ENCODE data around the gene USF2.

Gene USF2

DNA sequence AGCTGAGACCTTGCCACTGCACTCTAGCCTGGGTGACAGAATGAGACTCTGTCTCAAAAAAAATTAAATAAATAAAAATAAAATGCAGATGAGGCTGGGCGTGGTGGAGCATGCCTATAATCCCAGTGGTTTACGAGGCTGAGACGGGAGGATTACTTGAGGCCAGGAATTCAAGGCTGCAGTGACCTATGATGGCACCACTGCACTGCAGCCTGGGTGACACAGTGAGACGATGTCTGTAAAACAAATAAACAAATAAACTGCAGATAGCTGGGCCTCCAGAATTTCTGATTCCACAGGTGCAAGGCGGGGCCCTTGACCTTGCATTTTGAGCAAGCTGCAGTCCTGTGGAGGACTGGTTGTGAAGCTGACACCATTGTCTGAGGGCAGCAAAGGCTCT lies 20.1 kb downstream of the USF2 start:
- TF ChIP-seq NFIC (IDR thresholded peaks at IDR 0.05) (no peak), TEAD4 (IDR thresholded peaks at IDR 0.05) (no peak), EP300 (IDR thresholded peaks at IDR 0.05; ENCODE audit: borderline replicate concordance) (no peak), TCF12 (IDR thresholded peaks at IDR 0.05; ENCODE audit: low read depth) (no peak), ZBTB7A (IDR thresholded peaks at IDR 0.05; ENCODE audit: low read depth) (no peak), CEBPB (IDR thresholded peaks at IDR 0.05) (no peak)

- TF ChIP-seq MAX (IDR thresholded peaks at IDR 0.05) (no peak), NFIC (IDR thresholded peaks at IDR 0.05) (no peak), EP300 (IDR thresholded peaks at IDR 0.05; ENCODE audit: borderline replicate concordance) (no peak), CREB1 (IDR thresholded peaks at IDR 0.05; ENCODE audit: low read depth) (no peak), FOXM1 (IDR thresholded peaks at IDR 0.05; ENCODE audit: borderline replicate concordance, low read depth) (no peak), TCF12 (IDR thresholded peaks at IDR 0.05; ENCODE audit: low read depth) (no peak), RAD21 (IDR thresholded peaks at IDR 0.05; ENCODE audit: low read depth) (no peak), CEBPB (IDR thresholded peaks at IDR 0.05) (no peak)
- TF ChIP-seq, protein P1, sequence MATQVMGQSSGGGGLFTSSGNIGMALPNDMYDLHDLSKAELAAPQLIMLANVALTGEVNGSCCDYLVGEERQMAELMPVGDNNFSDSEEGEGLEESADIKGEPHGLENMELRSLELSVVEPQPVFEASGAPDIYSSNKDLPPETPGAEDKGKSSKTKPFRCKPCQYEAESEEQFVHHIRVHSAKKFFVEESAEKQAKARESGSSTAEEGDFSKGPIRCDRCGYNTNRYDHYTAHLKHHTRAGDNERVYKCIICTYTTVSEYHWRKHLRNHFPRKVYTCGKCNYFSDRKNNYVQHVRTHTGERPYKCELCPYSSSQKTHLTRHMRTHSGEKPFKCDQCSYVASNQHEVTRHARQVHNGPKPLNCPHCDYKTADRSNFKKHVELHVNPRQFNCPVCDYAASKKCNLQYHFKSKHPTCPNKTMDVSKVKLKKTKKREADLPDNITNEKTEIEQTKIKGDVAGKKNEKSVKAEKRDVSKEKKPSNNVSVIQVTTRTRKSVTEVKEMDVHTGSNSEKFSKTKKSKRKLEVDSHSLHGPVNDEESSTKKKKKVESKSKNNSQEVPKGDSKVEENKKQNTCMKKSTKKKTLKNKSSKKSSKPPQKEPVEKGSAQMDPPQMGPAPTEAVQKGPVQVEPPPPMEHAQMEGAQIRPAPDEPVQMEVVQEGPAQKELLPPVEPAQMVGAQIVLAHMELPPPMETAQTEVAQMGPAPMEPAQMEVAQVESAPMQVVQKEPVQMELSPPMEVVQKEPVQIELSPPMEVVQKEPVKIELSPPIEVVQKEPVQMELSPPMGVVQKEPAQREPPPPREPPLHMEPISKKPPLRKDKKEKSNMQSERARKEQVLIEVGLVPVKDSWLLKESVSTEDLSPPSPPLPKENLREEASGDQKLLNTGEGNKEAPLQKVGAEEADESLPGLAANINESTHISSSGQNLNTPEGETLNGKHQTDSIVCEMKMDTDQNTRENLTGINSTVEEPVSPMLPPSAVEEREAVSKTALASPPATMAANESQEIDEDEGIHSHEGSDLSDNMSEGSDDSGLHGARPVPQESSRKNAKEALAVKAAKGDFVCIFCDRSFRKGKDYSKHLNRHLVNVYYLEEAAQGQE (IDR thresholded peaks at IDR 0.05; ENCODE audit: low read depth) = no peak
Observed at GRCh38 chr19:35290381-35291127, 21.8 kb downstream of the USF2 start.

- no peak for TF ChIP-seq ZBTB7A (IDR thresholded peaks at IDR 0.05; ENCODE audit: low read depth)
- TF ChIP-seq MAX (IDR thresholded peaks at IDR 0.05) = no peak
- no peak for TF ChIP-seq CREB1 (IDR thresholded peaks at IDR 0.05; ENCODE audit: low read depth)
- no peak for TF ChIP-seq YY1 (IDR thresholded peaks at IDR 0.05; ENCODE audit: low read depth)
- no peak for TF ChIP-seq TAF1 (IDR thresholded peaks at IDR 0.05; ENCODE audit: low read depth)
- TF ChIP-seq NFIC (IDR thresholded peaks at IDR 0.05) = no peak
- TF ChIP-seq RAD21 (IDR thresholded peaks at IDR 0.05; ENCODE audit: low read depth) = no peak
- TF ChIP-seq FOXM1 (IDR thresholded peaks at IDR 0.05; ENCODE audit: borderline replicate concordance, low read depth) = no peak
- TF ChIP-seq EP300 (IDR thresholded peaks at IDR 0.05; ENCODE audit: borderline replicate concordance) = no peak
- no peak for TF ChIP-seq USF1 (IDR thresholded peaks at IDR 0.05)
- TF ChIP-seq, protein P1 (IDR thresholded peaks at IDR 0.05; ENCODE audit: low read depth) = no peak
- no peak for TF ChIP-seq TCF12 (IDR thresholded peaks at IDR 0.05; ENCODE audit: low read depth)
- TF ChIP-seq EGR1 (IDR thresholded peaks at IDR 0.05) = no peak
- no peak for TF ChIP-seq TEAD4 (IDR thresholded peaks at IDR 0.05)
- no peak for TF ChIP-seq CEBPB (IDR thresholded peaks at IDR 0.05)
Observed at GRCh38 chr19:35291259-35291658, 22.5 kb downstream of the USF2 start.

GRCh38 chr19:35291916-35292315 lies 23.2 kb downstream of the USF2 start, which contains the start of gene MAG:
Gene MAG (plus strand): TSS chr19:35292161. CDS start chr19:35295409, 3,248 bp downstream.
- TF ChIP-seq FOXM1 (IDR thresholded peaks at IDR 0.05; ENCODE audit: borderline replicate concordance, low read depth) (no peak), TEAD4 (IDR thresholded peaks at IDR 0.05) (no peak), USF1 (IDR thresholded peaks at IDR 0.05) (no peak), RAD21 (IDR thresholded peaks at IDR 0.05; ENCODE audit: low read depth) (no peak), ZBTB7A (IDR thresholded peaks at IDR 0.05; ENCODE audit: low read depth) (no peak), CREB1 (IDR thresholded peaks at IDR 0.05; ENCODE audit: low read depth) (no peak), CEBPB (IDR thresholded peaks at IDR 0.05) (no peak), TAF1 (IDR thresholded peaks at IDR 0.05; ENCODE audit: low read depth) (no peak), NFIC (IDR thresholded peaks at IDR 0.05) (no peak), EGR1 (IDR thresholded peaks at IDR 0.05) (no peak), TCF12 (IDR thresholded peaks at IDR 0.05; ENCODE audit: low read depth) (no peak), MAX (IDR thresholded peaks at IDR 0.05) (no peak), YY1 (IDR thresholded peaks at IDR 0.05; ENCODE audit: low read depth) (no peak)

Measured in Ishikawa (cell line).